ENCODE measurements around the gene MYLK. TPM values are rescaled to one million over a fixed set of nuclear protein-coding genes. Genes with fewer than 3 reads are reported as not detected.
A peak's percentile ranks its signal among the peaks of the same experiment; 100 is the strongest.

Gene MYLK
- total and polyA plus RNA-seq, 2 of the 4 experiments (the other 2 are of a cell fraction), result 299 to 484 TPM

DNA sequence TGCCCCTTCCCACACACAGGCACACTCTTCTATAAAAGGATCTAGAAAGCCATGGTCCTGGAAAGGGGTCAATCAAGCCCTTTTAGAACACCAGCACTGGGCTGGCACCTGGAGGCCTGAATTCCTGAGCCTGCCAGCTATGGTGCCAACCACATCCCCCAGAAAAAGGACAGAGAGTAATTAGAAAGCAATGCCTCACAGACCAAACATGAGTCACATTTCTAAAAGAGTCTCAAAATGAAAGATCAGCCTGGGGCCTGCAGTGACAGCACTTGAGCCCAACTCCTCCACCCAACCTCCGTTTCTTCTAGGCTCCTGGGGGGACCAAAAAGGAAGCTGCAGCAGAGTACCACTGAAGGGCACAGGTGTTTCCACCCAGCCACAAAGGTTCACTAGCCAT, 14.1 kb downstream of the MYLK start:
- H3K4me1 ChIP-seq (ENCODE audit: control insufficient read depth, insufficient read depth, low read length), result peaks cover 13% of the 10 kb centered on the region
- H3K9ac ChIP-seq (ENCODE audit: low read depth, low read length), result no peak overlapping the region
- no peak for TF ChIP-seq SMC3 (IDR thresholded peaks at IDR 0.05; ENCODE audit: low read depth, low read length)
- TF ChIP-seq CEBPB (IDR thresholded peaks at IDR 0.05; ENCODE audit: low read depth, low read length), result no peak
- TF ChIP-seq NFE2L2 (IDR thresholded peaks at IDR 0.05; ENCODE audit: low read depth, low read length), result no peak
- no peak for TF ChIP-seq MXI1 (IDR thresholded peaks at IDR 0.05; ENCODE audit: borderline replicate concordance, low read depth, low read length)
- TF ChIP-seq RFX5 (IDR thresholded peaks at IDR 0.05; ENCODE audit: low read depth, low read length), result no peak
- TF ChIP-seq CHD1 (IDR thresholded peaks at IDR 0.05; ENCODE audit: low read depth, low read length), result no peak
- no peak for TF ChIP-seq MAZ (IDR thresholded peaks at IDR 0.05; ENCODE audit: borderline replicate concordance, low read depth, low read length)
- H2BK20ac ChIP-seq (ENCODE audit: low read depth, low read length), result no peak overlapping the region
- H2AFZ ChIP-seq (replicated peaks; ENCODE audit: low read length, poor library complexity), result no peak overlapping the region
- ChIA-PET POLR2A (ENCODE audit: unreplicated experiment) (interaction anchor here (0.6 kb wide), 1 partner anchor 1025 kb away, joined by 4 read pairs; no protein-coding TSS in a partner anchor), CTCF (interaction anchor here (1.6 kb wide), 1 partner anchor 9 kb away, joined by 4 read pairs; no protein-coding TSS in a partner anchor)
- no peak overlapping the region for H3K4me3 ChIP-seq (ENCODE audit: insufficient read depth, low read depth, low read length)
- no peak overlapping the region for H3K56ac ChIP-seq (ENCODE audit: extremely low read depth, insufficient read depth, low read length)
- WGBS, 2 experiments (ENCODE audit: extremely low coverage in 2 of 2, insufficient read length in 1 of 2), result no CpG with 5 or more reads among the region's 1 CpG
- in situ Hi-C loops (cut with MboI; ENCODE audit: low sequenced_read_pairs) (no loop called here), dilution Hi-C loops (cut with HindIII; ENCODE audit: low sequenced_read_pairs, unreplicated experiment) (no loop called here), intact Hi-C loops (cut with micrococcal nuclease) (loop anchor here (10.0 kb wide), 1 partner anchor 215 kb away; no protein-coding TSS in a partner anchor)
- no TSS peak for BruUV-seq (replicated peaks)
- ATAC-seq (ENCODE audit: low read depth) (peak; percentile 51), DNase-seq (peak; percentile 24)
- H2BK15ac ChIP-seq (ENCODE audit: low read depth, low read length), result no peak overlapping the region
- no peak overlapping the region for H3K23ac ChIP-seq (ENCODE audit: low read depth, low read length)
- peak overlapping the region; percentile 6; the same call in 1 of the 2 replicates for H3K4me2 ChIP-seq (ENCODE audit: low read depth, low read length)
- no peak overlapping the region for H2BK120ac ChIP-seq (ENCODE audit: low read depth, low read length)
- H4K5ac ChIP-seq (ENCODE audit: low read depth, low read length), result no peak overlapping the region
- H4K91ac ChIP-seq (ENCODE audit: insufficient read depth, low read depth, low read length), result peak overlapping the region; percentile 38; the same call in 1 of the 2 replicates
- peaks cover 51 to 75% of the 10 kb centered on the region in 2 experiments for H3K79me1 ChIP-seq (ENCODE audit: low read depth in 1 of 2, low read length in 2 of 2)
- H3K27ac ChIP-seq (ENCODE audit: insufficient read depth, low read length), result no peak overlapping the region
- H2AK5ac ChIP-seq (ENCODE audit: low read depth, low read length), result 0 out of 2 replicates have a peak overlapping the region, but pooled peaks have one; percentile 10
- H2AK9ac ChIP-seq (replicated peaks; ENCODE audit: low read depth, low read length, poor library complexity), result no peak overlapping the region
- H4K20me1 ChIP-seq (ENCODE audit: insufficient read depth, low read length), result peaks cover 40% of the 10 kb centered on the region; the same call in 1 of the 2 replicates
- no peak overlapping the region for H4K8ac ChIP-seq (ENCODE audit: low read depth in 2 of 2, low read length in 2 of 2)
- H3K9me1 ChIP-seq (ENCODE audit: insufficient read depth, low read length), result peaks cover 23% of the 10 kb centered on the region
- no peaks in the 10 kb centered on the region for H3K27me3 ChIP-seq (ENCODE audit: control insufficient read depth, insufficient read depth, low read length)
- peak overlapping the region; percentile 48; the same call in 1 of the 2 replicates for H3K14ac ChIP-seq (replicated peaks; ENCODE audit: low read depth, low read length)
- peaks cover 26% of the 10 kb centered on the region for H3K36me3 ChIP-seq (ENCODE audit: control insufficient read depth, insufficient read depth, low read length)
- peaks cover 3% of the 10 kb centered on the region for H3K9me3 ChIP-seq (ENCODE audit: control insufficient read depth, insufficient read depth, low read length)
- H3K18ac ChIP-seq (ENCODE audit: low read depth, low read length), result 0 out of 2 replicates have a peak overlapping the region, but pooled peaks have one; percentile 1
- H3K4ac ChIP-seq (ENCODE audit: low read depth, low read length), result peak overlapping the region; percentile 33; the same call in 1 of the 2 replicates
- H2BK5ac ChIP-seq (ENCODE audit: low read depth, low read length, poor library complexity, severe bottlenecking), result no peak overlapping the region

Data from IMR-90 (cell line).